Thoracic aorta (tissue), 2 donors: ENCODE data around the gene MICALL1. TPM values are rescaled to one million over a fixed set of nuclear protein-coding genes. Genes with fewer than 3 reads are reported as not detected.

Experiments
- ATAC-seq: fragments of 150-250 bp; one replicate; pipeline ENCODE4 v1.8.0; 2017; ENCODE audit warnings: low read depth; ENCODE audit not compliant: insufficient number of reproducible peaks, low FRiP score
- DNase-seq: peaks from one replicate; pipeline ENCODE4 v3.0.0-alpha.2; 2020; ENCODE audit warnings: low spot score
- H3K27ac ChIP-seq, 2 donors: fragments of 200-600 bp; sonication (generic); 1 replicate in 1 of 2; 2 replicates in 1 of 2; pipeline ENCODE4 v1.5.1; 2016; ENCODE audit warnings: mild to moderate bottlenecking in 2 of 2, moderate library complexity in 2 of 2
- H3K27me3 ChIP-seq: fragments of 200-600 bp; sonication (generic); replicated peaks from 2 replicates; pipeline ENCODE4 v1.6.0; 2016; ENCODE audit warnings: mild to moderate bottlenecking; ENCODE audit not compliant: insufficient read depth
- H3K36me3 ChIP-seq: fragments of 200-600 bp; sonication (generic); one replicate; pipeline ENCODE4 v1.5.1; 2016
- H3K4me1 ChIP-seq, 2 donors: fragments of 200-600 bp; sonication (generic); 1 replicate in 1 of 2; 2 replicates in 1 of 2; pipeline versions ENCODE4 v1.5.1 to v1.6.0; 2016; ENCODE audit warnings: low read depth in 2 of 2, mild to moderate bottlenecking in 1 of 2; ENCODE audit not compliant: control insufficient read depth in 1 of 2
- H3K4me3 ChIP-seq: fragments of 200-600 bp; sonication (generic); 2 replicates; pipeline ENCODE4 v1.5.1; 2016; ENCODE audit warnings: mild to moderate bottlenecking
- H3K9me3 ChIP-seq: fragments of 200-600 bp; sonication (generic); 2 replicates; pipeline ENCODE4 v1.5.1; 2016
- total RNA-seq, 2 donors: library from RNA; depleted of rRNA; stranded (reverse); fragments of >200 nt; gene quantifications; one replicate each; pipeline versions ENCODE4 v1.1.0 to v1.2.3, GENCODE V29; 2016
- TF ChIP-seq, protein P1 (sequence below): fragments of 200-600 bp; sonication (generic); IDR thresholded peaks from one replicate; pipeline ENCODE4 v1.5.1; 2019; ENCODE audit warnings: antibody characterized with exemption

Gene MICALL1
- total RNA-seq, 2 donors from 2014 or later: 16.8 to 49.3 TPM

DNA sequence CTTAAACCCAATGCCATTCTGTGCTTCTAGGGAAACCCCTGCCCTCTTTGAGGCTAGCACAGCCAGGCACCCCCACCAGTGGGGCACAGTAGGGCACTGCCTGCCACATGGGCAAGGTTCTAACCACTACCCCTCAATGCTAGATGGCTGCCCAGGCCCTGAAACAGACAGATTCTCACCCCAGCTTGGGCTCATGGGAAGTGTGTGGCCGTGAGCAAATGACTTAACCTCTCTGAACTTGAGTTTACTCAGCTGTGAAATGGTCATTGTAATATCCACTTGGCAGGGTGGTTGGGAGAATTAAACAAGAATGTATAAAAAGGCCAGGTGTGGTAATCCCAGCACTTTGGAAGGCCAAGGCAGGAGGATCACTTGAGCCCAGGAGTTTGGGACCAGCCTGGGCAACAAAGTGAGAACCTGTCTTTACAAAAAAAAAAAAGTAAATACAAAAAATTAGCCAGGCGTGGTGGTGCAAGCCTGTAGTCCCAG lies 24.9 kb downstream of the MICALL1 start:
- no peak overlapping the region for H3K4me3 ChIP-seq
- no peak overlapping the region for H3K27ac ChIP-seq
- DNase-seq (no peak), ATAC-seq (no peak)
- H3K4me1 ChIP-seq: peaks cover 8 to 15% of the 10 kb centered on the region in 2 donors
- peaks cover 24% of the 10 kb centered on the region for H3K36me3 ChIP-seq
- no peaks in the 10 kb centered on the region for H3K27me3 ChIP-seq
- H3K9me3 ChIP-seq: no peaks in the 10 kb centered on the region
- TF ChIP-seq, protein P1, sequence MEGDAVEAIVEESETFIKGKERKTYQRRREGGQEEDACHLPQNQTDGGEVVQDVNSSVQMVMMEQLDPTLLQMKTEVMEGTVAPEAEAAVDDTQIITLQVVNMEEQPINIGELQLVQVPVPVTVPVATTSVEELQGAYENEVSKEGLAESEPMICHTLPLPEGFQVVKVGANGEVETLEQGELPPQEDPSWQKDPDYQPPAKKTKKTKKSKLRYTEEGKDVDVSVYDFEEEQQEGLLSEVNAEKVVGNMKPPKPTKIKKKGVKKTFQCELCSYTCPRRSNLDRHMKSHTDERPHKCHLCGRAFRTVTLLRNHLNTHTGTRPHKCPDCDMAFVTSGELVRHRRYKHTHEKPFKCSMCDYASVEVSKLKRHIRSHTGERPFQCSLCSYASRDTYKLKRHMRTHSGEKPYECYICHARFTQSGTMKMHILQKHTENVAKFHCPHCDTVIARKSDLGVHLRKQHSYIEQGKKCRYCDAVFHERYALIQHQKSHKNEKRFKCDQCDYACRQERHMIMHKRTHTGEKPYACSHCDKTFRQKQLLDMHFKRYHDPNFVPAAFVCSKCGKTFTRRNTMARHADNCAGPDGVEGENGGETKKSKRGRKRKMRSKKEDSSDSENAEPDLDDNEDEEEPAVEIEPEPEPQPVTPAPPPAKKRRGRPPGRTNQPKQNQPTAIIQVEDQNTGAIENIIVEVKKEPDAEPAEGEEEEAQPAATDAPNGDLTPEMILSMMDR: no peak

DNA sequence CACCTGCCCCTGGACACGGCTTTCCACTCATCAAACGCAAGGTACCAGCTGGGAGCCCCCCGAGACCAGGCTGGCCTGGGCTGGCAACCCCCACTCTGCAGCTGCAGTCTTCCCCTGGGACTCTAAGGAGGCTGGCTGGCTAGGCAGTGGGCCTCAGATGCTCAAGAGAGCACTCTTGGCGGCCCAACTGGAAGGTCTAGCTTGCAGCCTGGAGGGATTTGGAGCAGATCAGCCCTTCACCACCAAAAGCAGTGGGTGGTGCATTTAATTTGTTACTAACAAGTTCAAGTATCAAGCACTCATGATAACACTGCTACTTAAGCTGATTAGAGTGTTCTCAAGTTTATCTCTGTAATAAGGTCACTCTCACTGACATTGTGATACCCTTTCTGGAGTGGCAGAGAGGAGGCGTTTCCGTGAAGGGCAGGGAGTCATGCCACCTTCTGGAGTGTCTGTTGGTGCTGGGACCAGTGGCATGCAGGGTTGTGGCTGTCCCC lies 25.8 kb downstream of the MICALL1 start:
- DNase-seq: no peak
- peaks cover 18% of the 10 kb centered on the region for H3K36me3 ChIP-seq
- ATAC-seq: no peak
- H3K9me3 ChIP-seq: no peaks in the 10 kb centered on the region
- H3K4me1 ChIP-seq: peaks cover 8 to 15% of the 10 kb centered on the region in 2 donors
- no peaks in the 10 kb centered on the region for H3K27me3 ChIP-seq
- no peak overlapping the region for H3K27ac ChIP-seq
- no peak overlapping the region for H3K4me3 ChIP-seq
- TF ChIP-seq, protein P1: no peak

DNA sequence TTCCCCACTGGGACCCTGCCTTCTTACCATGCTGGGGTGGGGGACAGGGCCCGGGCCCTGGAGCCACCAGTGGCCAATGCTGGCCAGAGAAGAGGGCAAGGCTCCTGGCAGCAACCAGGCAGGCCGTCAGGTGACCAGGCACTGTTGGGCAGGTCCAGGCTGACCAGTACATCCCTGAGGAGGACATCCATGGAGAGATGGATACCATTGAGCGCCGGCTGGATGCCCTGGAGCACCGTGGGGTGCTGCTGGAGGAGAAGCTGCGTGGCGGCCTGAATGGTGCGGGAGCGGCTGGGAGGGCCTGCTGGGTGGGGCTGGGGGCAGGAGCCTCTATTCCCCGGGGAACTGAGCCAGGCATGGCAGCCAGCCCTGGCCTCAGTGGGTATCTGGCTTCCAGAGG lies 26.3 kb downstream of the MICALL1 start:
- DNase-seq (no peak), ATAC-seq (no peak)
- Histone ChIP-seq H3K27me3 (no peaks in the 10 kb centered on the region), H3K4me3 (no peak overlapping the region), H3K4me1 (peaks cover 8 to 15% of the 10 kb centered on the region in 2 donors), H3K36me3 (peaks cover 16% of the 10 kb centered on the region), H3K27ac (no peak overlapping the region), H3K9me3 (no peaks in the 10 kb centered on the region)
- TF ChIP-seq, protein P1: no peak

DNA sequence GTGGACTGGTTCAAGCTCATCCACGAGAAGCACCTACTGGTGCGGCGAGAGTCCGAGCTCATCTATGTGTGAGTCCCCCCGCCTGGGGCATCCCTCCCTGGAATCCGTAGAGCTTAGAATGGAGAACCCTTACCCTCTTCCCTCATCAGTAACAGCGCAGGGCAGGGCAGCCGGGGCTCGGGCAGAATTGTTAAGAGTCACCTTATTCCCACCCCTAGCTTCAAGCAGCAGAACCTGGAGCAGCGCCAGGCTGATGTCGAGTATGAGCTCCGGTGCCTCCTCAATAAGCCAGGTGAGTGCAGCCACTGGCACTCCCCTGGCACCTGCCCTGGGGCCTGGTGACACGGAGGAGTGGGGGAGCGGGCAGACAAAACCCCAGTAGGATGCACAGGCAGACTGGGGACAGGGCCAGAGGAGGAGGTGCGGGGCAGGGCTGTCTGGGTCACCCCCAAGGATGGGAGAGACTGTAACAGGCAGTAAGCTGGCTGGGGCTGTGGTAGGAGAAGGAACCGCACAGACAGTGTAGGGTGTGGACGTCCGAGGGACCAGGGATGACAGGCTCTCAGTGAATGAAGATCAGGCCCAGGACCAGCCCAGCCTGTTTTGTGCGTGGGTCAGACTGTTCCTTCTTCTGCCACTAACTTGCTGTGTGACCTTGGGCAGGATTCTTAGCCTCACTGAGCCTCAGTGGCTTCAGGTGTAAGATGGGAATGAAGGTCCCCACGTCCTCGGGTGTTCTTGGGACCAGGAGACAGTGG lies 26.9 kb downstream of the MICALL1 start:
- DNase-seq (no peak), ATAC-seq (no peak)
- H3K27ac ChIP-seq: peak overlapping the region; percentile 55 to 61
- peaks cover 16% of the 10 kb centered on the region for H3K36me3 ChIP-seq
- no peak overlapping the region for H3K4me3 ChIP-seq
- H3K27me3 ChIP-seq: no peaks in the 10 kb centered on the region
- TF ChIP-seq, protein P1: no peak
- no peaks in the 10 kb centered on the region for H3K9me3 ChIP-seq
- H3K4me1 ChIP-seq: peaks cover 8 to 15% of the 10 kb centered on the region in 2 donors

DNA sequence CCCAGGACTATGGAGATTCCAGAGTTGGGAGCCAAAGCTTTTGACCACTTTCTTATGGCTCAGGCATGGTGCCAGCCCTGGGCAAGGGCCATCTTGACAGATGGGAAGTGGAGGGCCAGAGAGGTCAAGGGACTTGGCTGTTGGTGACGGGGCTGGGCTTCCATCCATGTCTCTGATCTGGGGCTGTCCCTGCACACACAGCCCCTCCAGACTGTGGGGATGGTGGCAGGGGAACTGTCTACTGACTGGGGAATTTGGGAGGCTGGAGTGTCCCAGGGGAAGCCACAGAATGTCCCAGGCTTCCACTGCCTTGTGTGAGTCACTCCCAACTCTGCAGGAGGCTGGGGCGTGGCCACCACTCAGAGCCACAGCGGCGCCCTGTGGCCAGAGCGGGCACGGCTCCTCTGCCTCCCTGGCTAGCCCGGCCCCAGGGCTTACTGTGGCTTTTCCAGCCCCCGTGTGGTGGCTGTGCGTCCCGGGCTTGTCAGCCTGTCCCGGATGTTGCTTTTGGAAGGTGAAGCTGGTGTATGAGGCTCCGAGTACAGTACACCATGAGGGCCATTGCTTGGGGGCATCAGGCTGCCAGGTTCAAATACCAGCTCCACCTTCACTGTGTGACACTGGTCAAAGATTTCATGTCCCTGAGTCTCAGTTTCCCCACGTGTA lies 27.7 kb downstream of the MICALL1 start:
- Histone ChIP-seq H3K4me3 (no peak overlapping the region), H3K9me3 (no peaks in the 10 kb centered on the region), H3K27me3 (no peaks in the 10 kb centered on the region), H3K27ac (peak overlapping the region; percentile 55 to 61), H3K4me1 (peaks cover 8 to 15% of the 10 kb centered on the region in 2 donors), H3K36me3 (peaks cover 21% of the 10 kb centered on the region)
- DNase-seq: peak; percentile 84
- peak; percentile 93 for ATAC-seq
- TF ChIP-seq, protein P1: peak; percentile 98
